HFFc6 (cell line): ENCODE measurements around the gene SOBP. TPM values are rescaled to one million over a fixed set of nuclear protein-coding genes. Genes with fewer than 3 reads are reported as not detected.

Source experiments
- DNase-seq: peaks from one replicate; pipeline ENCODE4 v3.0.0-alpha.2; 2018
- H3K27ac Mint-ChIP-seq: 2 replicates; pipeline ENCODE4 v1.8.0; 2020; ENCODE audit warnings: mild to moderate bottlenecking, mixed read lengths
- H3K27me3 Mint-ChIP-seq: 2 replicates; pipeline ENCODE4 v1.8.0; 2021; ENCODE audit warnings: mild to moderate bottlenecking, moderate library complexity, mixed read lengths; ENCODE audit not compliant: insufficient read depth
- H3K36me3 Mint-ChIP-seq: 2 replicates; pipeline ENCODE4 v1.8.0; 2021; ENCODE audit warnings: low read depth, mixed read lengths
- H3K4me1 Mint-ChIP-seq: 2 replicates; pipeline ENCODE4 v1.8.0; 2020; ENCODE audit warnings: low read depth, mixed read lengths
- H3K4me3 Mint-ChIP-seq: 2 replicates; pipeline ENCODE4 v1.8.0; 2020; ENCODE audit warnings: mild to moderate bottlenecking, moderate library complexity, mixed read lengths
- H3K9me3 Mint-ChIP-seq: 2 replicates; pipeline ENCODE4 v1.8.0; 2020; ENCODE audit warnings: mild to moderate bottlenecking, mixed read lengths
- total RNA-seq, 6 experiments: library from RNA; stranded (reverse); fragmentation: NEBNext Ultra II Directional; extraction: Animal tissue kit (Norgen Biotek cat#: 25700); gene quantifications; 2 replicates in 1 of 6; 3 replicates in 5 of 6; pipeline ENCODE4 v1.2.3, GENCODE V29; 2021
- TF ChIP-seq, protein P1 (sequence below): fragments of 200-600 bp; sonication (generic); IDR thresholded peaks from 2 replicates; pipeline ENCODE4 v1.5.0; 2021; ENCODE audit warnings: antibody characterized with exemption, mild to moderate bottlenecking

SOBP gene
- total RNA-seq, 6 experiments from 2014 or later, result 0.09 to 0.50 (median 0.15) TPM; not detected in 1

GRCh38 chr6:107538856-107539387 lies 49.0 kb downstream of the SOBP start:
- Mint-ChIP-seq H3K4me3 (no peak overlapping the region), H3K27me3 (peaks cover 6% of the 10 kb centered on the region), H3K27ac (no peak overlapping the region), H3K36me3 (no peaks in the 10 kb centered on the region), H3K9me3 (no peaks in the 10 kb centered on the region), H3K4me1 (no peaks in the 10 kb centered on the region; the same call in 1 of the 2 replicates)
- no peak for DNase-seq
- TF ChIP-seq, protein P1, sequence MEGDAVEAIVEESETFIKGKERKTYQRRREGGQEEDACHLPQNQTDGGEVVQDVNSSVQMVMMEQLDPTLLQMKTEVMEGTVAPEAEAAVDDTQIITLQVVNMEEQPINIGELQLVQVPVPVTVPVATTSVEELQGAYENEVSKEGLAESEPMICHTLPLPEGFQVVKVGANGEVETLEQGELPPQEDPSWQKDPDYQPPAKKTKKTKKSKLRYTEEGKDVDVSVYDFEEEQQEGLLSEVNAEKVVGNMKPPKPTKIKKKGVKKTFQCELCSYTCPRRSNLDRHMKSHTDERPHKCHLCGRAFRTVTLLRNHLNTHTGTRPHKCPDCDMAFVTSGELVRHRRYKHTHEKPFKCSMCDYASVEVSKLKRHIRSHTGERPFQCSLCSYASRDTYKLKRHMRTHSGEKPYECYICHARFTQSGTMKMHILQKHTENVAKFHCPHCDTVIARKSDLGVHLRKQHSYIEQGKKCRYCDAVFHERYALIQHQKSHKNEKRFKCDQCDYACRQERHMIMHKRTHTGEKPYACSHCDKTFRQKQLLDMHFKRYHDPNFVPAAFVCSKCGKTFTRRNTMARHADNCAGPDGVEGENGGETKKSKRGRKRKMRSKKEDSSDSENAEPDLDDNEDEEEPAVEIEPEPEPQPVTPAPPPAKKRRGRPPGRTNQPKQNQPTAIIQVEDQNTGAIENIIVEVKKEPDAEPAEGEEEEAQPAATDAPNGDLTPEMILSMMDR, result no peak

- no peak overlapping the region for H3K27ac Mint-ChIP-seq
- H3K4me3 Mint-ChIP-seq, result no peak overlapping the region
- H3K4me1 Mint-ChIP-seq, result no peaks in the 10 kb centered on the region; the same call in 1 of the 2 replicates
- peaks cover 6% of the 10 kb centered on the region for H3K27me3 Mint-ChIP-seq
- no peaks in the 10 kb centered on the region for H3K9me3 Mint-ChIP-seq
- TF ChIP-seq, protein P1, result no peak
- DNase-seq, result no peak
- H3K36me3 Mint-ChIP-seq, result no peaks in the 10 kb centered on the region
These were observed 49.5 kb downstream of the SOBP start for GRCh38 chr6:107539409-107539808.

GRCh38 chr6:107539849-107540464 lies 50.0 kb downstream of the SOBP start:
- DNase-seq, result no peak
- H3K27ac Mint-ChIP-seq, result no peak overlapping the region
- H3K4me3 Mint-ChIP-seq, result no peak overlapping the region
- no peaks in the 10 kb centered on the region for H3K36me3 Mint-ChIP-seq
- H3K4me1 Mint-ChIP-seq, result no peaks in the 10 kb centered on the region; the same call in 1 of the 2 replicates
- H3K9me3 Mint-ChIP-seq, result no peaks in the 10 kb centered on the region
- TF ChIP-seq, protein P1, result no peak
- peaks cover 6% of the 10 kb centered on the region for H3K27me3 Mint-ChIP-seq

- no peak overlapping the region for H3K27ac Mint-ChIP-seq
- TF ChIP-seq, protein P1, result no peak
These were observed 50.5 kb downstream of the SOBP start for GRCh38 chr6:107540465-107540857.

GRCh38 chr6:107542192-107542668 lies 52.3 kb downstream of the SOBP start:
- TF ChIP-seq, protein P1, result no peak
- H3K27me3 Mint-ChIP-seq, result peaks cover 6% of the 10 kb centered on the region
- H3K4me3 Mint-ChIP-seq, result no peak overlapping the region

More at GRCh38 chr6:107540465-107540857, 50.5 kb downstream of the SOBP start:
- Mint-ChIP-seq H3K27me3 (peaks cover 6% of the 10 kb centered on the region), H3K4me3 (no peak overlapping the region), H3K4me1 (peaks cover 2% of the 10 kb centered on the region), H3K36me3 (no peaks in the 10 kb centered on the region), H3K9me3 (no peaks in the 10 kb centered on the region)
- DNase-seq, result no peak

More at GRCh38 chr6:107542192-107542668, 52.3 kb downstream of the SOBP start:
- no peak overlapping the region for H3K27ac Mint-ChIP-seq
- H3K4me1 Mint-ChIP-seq, result peaks cover 9% of the 10 kb centered on the region
- no peak for DNase-seq
- H3K36me3 Mint-ChIP-seq, result no peaks in the 10 kb centered on the region
- no peaks in the 10 kb centered on the region for H3K9me3 Mint-ChIP-seq
